WTC11 (cell line): Measurements from ENCODE around the gene TRIM29. TPM values are rescaled to one million over a fixed set of nuclear protein-coding genes. Genes with fewer than 3 reads are reported as not detected.

Source experiments
- ATAC-seq: fragments of 200-7000 bp; cut with Tn5 transposase; 2 replicates; pipeline ENCODE4 v1.10.0; 2021; ENCODE audit warnings: mild to moderate bottlenecking, moderate library complexity
- CTCF ChIA-PET: fragments of 300-600 bp; sonication (Branson Sonifier 250); formaldehyde crosslinking; loops from one replicate; lab custom pipeline; 2021; ENCODE audit warnings: antibody characterized with exemption; lab: Charles Lee
- POLR2A ChIA-PET: fragments of 350-600 bp; sonication (Branson Sonifier 250); formaldehyde crosslinking; loops from one replicate; lab custom pipeline; 2021; ENCODE audit warnings: antibody characterized with exemption; lab: Charles Lee
- DNase-seq: peaks from one replicate; pipeline ENCODE4 v3.0.0; 2021; ENCODE audit warnings: low spot score
- H3K27ac Mint-ChIP-seq: 2 replicates; pipeline ENCODE4 v1.8.0; 2021; ENCODE audit warnings: mixed read lengths
- H3K27me3 Mint-ChIP-seq: 2 replicates; pipeline ENCODE4 v1.8.0; 2021; ENCODE audit warnings: low read depth, mild to moderate bottlenecking, moderate library complexity, mixed read lengths
- H3K36me3 Mint-ChIP-seq: 2 replicates; pipeline ENCODE4 v1.8.0; 2021; ENCODE audit warnings: mixed read lengths
- H3K4me1 Mint-ChIP-seq: 2 replicates; pipeline ENCODE4 v1.8.0; 2022; ENCODE audit warnings: mixed read lengths
- H3K4me3 Mint-ChIP-seq: 2 replicates; pipeline ENCODE4 v1.8.0; 2021; ENCODE audit warnings: mild to moderate bottlenecking, moderate library complexity, mixed read lengths
- H3K9me3 Mint-ChIP-seq: 2 replicates; pipeline ENCODE4 v1.8.0; 2021; ENCODE audit warnings: mixed read lengths
- ATF2 ChIP-seq: sonication (generic); formaldehyde crosslinking; IDR thresholded peaks from 2 replicates; pipeline ENCODE4 v1.8.1; 2022; ENCODE audit warnings: low read depth, missing genetic modification reagents, borderline replicate concordance
- ATF6 ChIP-seq: sonication (generic); formaldehyde crosslinking; IDR thresholded peaks from 2 replicates; pipeline ENCODE4 v1.8.1; 2023; ENCODE audit warnings: mild to moderate bottlenecking, missing genetic modification reagents
- EMX1 ChIP-seq: fragments of 250-450 bp; sonication (Bioruptor Pico); IDR thresholded peaks from 2 replicates; pipeline ENCODE4 v1.8.0; 2021; ENCODE audit warnings: mild to moderate bottlenecking
- ETV6 ChIP-seq: sonication (generic); formaldehyde crosslinking; IDR thresholded peaks from 2 replicates; pipeline ENCODE4 v1.8.1; 2022; ENCODE audit warnings: mild to moderate bottlenecking, missing genetic modification reagents
- FOXJ3 ChIP-seq: sonication (generic); formaldehyde crosslinking; IDR thresholded peaks from 2 replicates; pipeline ENCODE4 v1.9.0; 2021; ENCODE audit warnings: missing genetic modification reagents, mild to moderate bottlenecking, borderline replicate concordance
- JUN ChIP-seq: sonication (generic); formaldehyde crosslinking; IDR thresholded peaks from 2 replicates; pipeline ENCODE4 v1.8.0; 2023; ENCODE audit warnings: mild to moderate bottlenecking, missing genetic modification reagents
- MAX ChIP-seq: sonication (generic); formaldehyde crosslinking; IDR thresholded peaks from 2 replicates; pipeline ENCODE4 v1.8.0; 2022; ENCODE audit warnings: mild to moderate bottlenecking, missing genetic modification reagents
- MXD4 ChIP-seq: fragments of 250-450 bp; sonication (Bioruptor Pico); IDR thresholded peaks from 2 replicates; pipeline ENCODE4 v1.8.0; 2021; ENCODE audit warnings: mild to moderate bottlenecking, moderate library complexity, borderline replicate concordance
- NFE2L1 ChIP-seq: sonication (generic); formaldehyde crosslinking; IDR thresholded peaks from 2 replicates; pipeline ENCODE4 v1.8.1; 2023; ENCODE audit warnings: missing genetic modification reagents
- NR1H2 ChIP-seq: sonication (generic); formaldehyde crosslinking; IDR thresholded peaks from 2 replicates; pipeline ENCODE4 v1.9.0; 2021; ENCODE audit warnings: mild to moderate bottlenecking, moderate library complexity, missing genetic modification reagents
- USF1 ChIP-seq: sonication (generic); formaldehyde crosslinking; IDR thresholded peaks from 2 replicates; pipeline ENCODE4 v1.8.0; 2022; ENCODE audit warnings: mild to moderate bottlenecking, missing genetic modification reagents
- ZNF138 ChIP-seq: sonication (generic); formaldehyde crosslinking; conservative IDR thresholded peaks from 2 replicates; pipeline ENCODE4 v1.8.1; 2022; ENCODE audit warnings: mild to moderate bottlenecking, moderate library complexity, missing genetic modification reagents
- ZNF396 ChIP-seq: fragments of 250-450 bp; sonication (Bioruptor Pico); IDR thresholded peaks from 2 replicates; pipeline ENCODE4 v1.8.0; 2021; ENCODE audit warnings: mild to moderate bottlenecking, moderate library complexity, borderline replicate concordance
- ZNF416 ChIP-seq: fragments of 250-450 bp; sonication (Bioruptor Pico); IDR thresholded peaks from 2 replicates; pipeline ENCODE4 v1.9.0; 2021; ENCODE audit warnings: mild to moderate bottlenecking, inconsistent platforms
- total RNA-seq: library from RNA; stranded (reverse); gene quantifications from 3 replicates; pipeline ENCODE4 v1.2.3, GENCODE V29; 2021
- TF ChIP-seq, protein P1 (sequence below): sonication (generic); formaldehyde crosslinking; IDR thresholded peaks from 2 replicates; pipeline ENCODE4 v1.8.1; 2023; ENCODE audit warnings: mild to moderate bottlenecking, missing genetic modification reagents, moderate library complexity
- TF ChIP-seq, protein P2 (sequence below): sonication (generic); formaldehyde crosslinking; IDR thresholded peaks from 2 replicates; pipeline ENCODE4 v1.8.0; 2023; ENCODE audit warnings: missing genetic modification reagents, mild to moderate bottlenecking, borderline replicate concordance
- TF ChIP-seq, protein P3 (sequence below): sonication (generic); formaldehyde crosslinking; IDR thresholded peaks from 2 replicates; pipeline ENCODE4 v1.8.0; 2022; ENCODE audit warnings: mild to moderate bottlenecking, missing genetic modification reagents

TRIM29 gene
- total RNA-seq, 1 experiment from 2014 or later = 0.11 TPM

DNA sequence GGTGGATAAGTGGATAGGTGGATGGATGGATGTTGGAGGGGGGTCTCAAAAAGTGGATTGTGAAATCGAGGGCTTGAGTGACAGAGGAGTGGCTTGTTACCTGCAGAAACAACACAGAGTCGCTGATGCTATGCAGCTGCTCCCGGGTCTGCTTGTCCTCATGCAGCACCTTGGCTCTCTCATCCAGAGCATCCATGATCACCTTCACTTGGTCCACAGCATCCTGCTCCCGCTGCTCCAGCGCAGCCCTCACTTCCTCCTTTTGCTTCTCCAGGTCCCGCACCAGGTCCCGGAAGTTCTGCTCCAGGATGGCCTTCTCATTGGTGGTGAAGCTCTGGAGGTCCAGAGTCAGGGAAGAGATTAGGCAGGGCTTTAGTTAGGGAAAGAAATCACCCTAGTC lies 10.7 kb downstream of the TRIM29 start:
- TF ChIP-seq, protein P1, sequence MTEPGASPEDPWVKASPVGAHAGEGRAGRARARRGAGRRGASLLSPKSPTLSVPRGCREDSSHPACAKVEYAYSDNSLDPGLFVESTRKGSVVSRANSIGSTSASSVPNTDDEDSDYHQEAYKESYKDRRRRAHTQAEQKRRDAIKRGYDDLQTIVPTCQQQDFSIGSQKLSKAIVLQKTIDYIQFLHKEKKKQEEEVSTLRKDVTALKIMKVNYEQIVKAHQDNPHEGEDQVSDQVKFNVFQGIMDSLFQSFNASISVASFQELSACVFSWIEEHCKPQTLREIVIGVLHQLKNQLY (CRISPR knock-in tag) = no peak
- no peak for TF ChIP-seq ETV6 (CRISPR knock-in tag)
- no peak overlapping the region for H3K4me3 Mint-ChIP-seq
- ATAC-seq = no peak
- DNase-seq = no peak
- no peaks in the 10 kb centered on the region for H3K9me3 Mint-ChIP-seq
- H3K4me1 Mint-ChIP-seq = peaks cover 5% of the 10 kb centered on the region; the same call in 1 of the 2 replicates
- ChIA-PET CTCF (no interaction called here), POLR2A (interaction anchor here (0.6 kb wide), 1 partner anchor 1137 kb away, joined by 4 read pairs; no protein-coding TSS in a partner anchor)
- H3K27ac Mint-ChIP-seq = no peak overlapping the region
- H3K27me3 Mint-ChIP-seq = peaks cover 6% of the 10 kb centered on the region
- no peaks in the 10 kb centered on the region for H3K36me3 Mint-ChIP-seq

DNA sequence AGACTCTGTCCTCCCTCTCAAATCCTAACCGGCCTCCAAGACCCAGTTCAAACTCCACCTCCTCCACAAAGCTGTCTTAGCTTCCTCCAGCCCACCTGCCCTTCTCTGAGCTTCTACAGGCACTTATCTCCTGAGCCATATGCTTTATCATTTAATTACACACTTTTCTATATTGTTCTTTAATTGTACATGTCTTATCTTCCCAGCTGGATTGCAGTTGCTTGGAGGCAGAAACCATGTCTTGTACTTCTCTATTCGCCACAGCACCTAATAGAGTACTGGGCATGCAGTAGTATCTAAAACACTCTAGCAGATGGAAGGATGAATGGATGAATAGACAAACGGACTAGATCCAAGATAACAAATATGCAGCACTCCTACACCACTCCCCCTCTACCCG lies 11.3 kb downstream of the TRIM29 start:
- POLR2A ChIA-PET = no interaction called here
- Mint-ChIP-seq H3K9me3 (no peaks in the 10 kb centered on the region), H3K36me3 (no peaks in the 10 kb centered on the region), H3K4me3 (no peak overlapping the region), H3K4me1 (peaks cover 5% of the 10 kb centered on the region; the same call in 1 of the 2 replicates), H3K27ac (no peak overlapping the region), H3K27me3 (peaks cover 6% of the 10 kb centered on the region)
- CTCF ChIA-PET = no interaction called here
- DNase-seq (no peak), ATAC-seq (no peak)
- TF ChIP-seq JUN (CRISPR knock-in tag) = no peak
- TF ChIP-seq, protein P2, sequence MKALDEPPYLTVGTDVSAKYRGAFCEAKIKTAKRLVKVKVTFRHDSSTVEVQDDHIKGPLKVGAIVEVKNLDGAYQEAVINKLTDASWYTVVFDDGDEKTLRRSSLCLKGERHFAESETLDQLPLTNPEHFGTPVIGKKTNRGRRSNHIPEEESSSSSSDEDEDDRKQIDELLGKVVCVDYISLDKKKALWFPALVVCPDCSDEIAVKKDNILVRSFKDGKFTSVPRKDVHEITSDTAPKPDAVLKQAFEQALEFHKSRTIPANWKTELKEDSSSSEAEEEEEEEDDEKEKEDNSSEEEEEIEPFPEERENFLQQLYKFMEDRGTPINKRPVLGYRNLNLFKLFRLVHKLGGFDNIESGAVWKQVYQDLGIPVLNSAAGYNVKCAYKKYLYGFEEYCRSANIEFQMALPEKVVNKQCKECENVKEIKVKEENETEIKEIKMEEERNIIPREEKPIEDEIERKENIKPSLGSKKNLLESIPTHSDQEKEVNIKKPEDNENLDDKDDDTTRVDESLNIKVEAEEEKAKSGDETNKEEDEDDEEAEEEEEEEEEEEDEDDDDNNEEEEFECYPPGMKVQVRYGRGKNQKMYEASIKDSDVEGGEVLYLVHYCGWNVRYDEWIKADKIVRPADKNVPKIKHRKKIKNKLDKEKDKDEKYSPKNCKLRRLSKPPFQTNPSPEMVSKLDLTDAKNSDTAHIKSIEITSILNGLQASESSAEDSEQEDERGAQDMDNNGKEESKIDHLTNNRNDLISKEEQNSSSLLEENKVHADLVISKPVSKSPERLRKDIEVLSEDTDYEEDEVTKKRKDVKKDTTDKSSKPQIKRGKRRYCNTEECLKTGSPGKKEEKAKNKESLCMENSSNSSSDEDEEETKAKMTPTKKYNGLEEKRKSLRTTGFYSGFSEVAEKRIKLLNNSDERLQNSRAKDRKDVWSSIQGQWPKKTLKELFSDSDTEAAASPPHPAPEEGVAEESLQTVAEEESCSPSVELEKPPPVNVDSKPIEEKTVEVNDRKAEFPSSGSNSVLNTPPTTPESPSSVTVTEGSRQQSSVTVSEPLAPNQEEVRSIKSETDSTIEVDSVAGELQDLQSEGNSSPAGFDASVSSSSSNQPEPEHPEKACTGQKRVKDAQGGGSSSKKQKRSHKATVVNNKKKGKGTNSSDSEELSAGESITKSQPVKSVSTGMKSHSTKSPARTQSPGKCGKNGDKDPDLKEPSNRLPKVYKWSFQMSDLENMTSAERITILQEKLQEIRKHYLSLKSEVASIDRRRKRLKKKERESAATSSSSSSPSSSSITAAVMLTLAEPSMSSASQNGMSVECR (CRISPR knock-in tag) = no peak
- TF ChIP-seq FOXJ3 (CRISPR knock-in tag) = no peak
- no peak for TF ChIP-seq MXD4 (CRISPR knock-in tag)
- TF ChIP-seq ZNF396 (CRISPR knock-in tag) = no peak
- no peak for TF ChIP-seq MAX (CRISPR knock-in tag)

DNA sequence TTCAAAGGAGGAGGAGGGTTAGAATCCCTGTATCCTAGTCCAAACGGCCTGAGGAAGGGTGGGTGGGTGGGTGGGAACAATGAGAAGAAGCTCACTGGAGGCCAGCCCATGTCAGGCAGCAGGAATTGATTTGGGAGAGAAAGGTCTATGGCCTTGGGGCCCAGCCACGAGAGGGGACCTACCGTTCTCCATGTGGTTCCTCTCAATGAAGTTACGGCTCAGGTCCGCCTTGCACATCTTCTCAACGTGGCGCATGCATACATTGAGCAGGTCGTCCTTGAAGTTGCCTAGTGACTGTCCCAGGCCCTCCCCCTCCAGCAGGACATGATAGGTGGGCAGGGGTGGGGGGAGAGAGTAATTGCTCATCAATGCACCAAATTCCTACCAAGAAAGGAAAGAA lies 12.4 kb downstream of the TRIM29 start:
- no peak for ATAC-seq
- no peak for DNase-seq
- CTCF ChIA-PET = no interaction called here
- no peak for TF ChIP-seq EMX1 (CRISPR knock-in tag)
- TF ChIP-seq, all 79 proteins: peak for 0
- Mint-ChIP-seq H3K36me3 (no peaks in the 10 kb centered on the region), H3K4me1 (peaks cover 11% of the 10 kb centered on the region; the same call in 1 of the 2 replicates), H3K9me3 (peaks cover 6% of the 10 kb centered on the region; the same call in 1 of the 2 replicates), H3K4me3 (no peak overlapping the region), H3K27me3 (peaks cover 6% of the 10 kb centered on the region), H3K27ac (no peak overlapping the region)
- POLR2A ChIA-PET = no interaction called here

DNA sequence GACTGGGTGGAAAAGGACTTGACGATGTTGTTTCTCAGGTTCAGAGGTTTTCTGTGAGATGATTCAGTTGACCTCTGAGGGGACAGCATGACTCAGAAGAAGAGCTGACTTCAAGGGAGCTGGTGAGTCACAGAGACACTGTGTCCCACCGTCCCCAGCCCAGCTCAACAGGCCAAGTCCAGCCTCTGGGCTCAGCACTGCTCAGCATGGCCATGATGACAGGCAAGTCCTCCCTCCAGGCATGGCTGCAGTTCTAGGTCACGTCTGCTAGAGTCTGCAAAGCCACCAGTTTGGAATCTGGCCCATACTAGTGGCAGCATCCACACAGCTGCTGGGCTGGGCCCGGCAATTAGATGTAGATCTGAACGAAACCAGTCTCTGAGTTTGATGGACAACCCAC lies 12.9 kb downstream of the TRIM29 start:
- no peak for ATAC-seq

More for the DNA sequence above, 12.9 kb downstream of the TRIM29 start:
- peaks cover 6% of the 10 kb centered on the region; the same call in 1 of the 2 replicates for H3K9me3 Mint-ChIP-seq
- DNase-seq = no peak
- no peaks in the 10 kb centered on the region for H3K36me3 Mint-ChIP-seq
- H3K27ac Mint-ChIP-seq = no peak overlapping the region
- POLR2A ChIA-PET = no interaction called here
- H3K4me1 Mint-ChIP-seq = peaks cover 11% of the 10 kb centered on the region; the same call in 1 of the 2 replicates
- CTCF ChIA-PET = no interaction called here
- no peak overlapping the region for H3K4me3 Mint-ChIP-seq
- H3K27me3 Mint-ChIP-seq = peaks cover 6% of the 10 kb centered on the region
- TF ChIP-seq USF1 (CRISPR knock-in tag) = no peak
- no peak for TF ChIP-seq NFE2L1
- no peak for TF ChIP-seq ATF2 (CRISPR knock-in tag)
- TF ChIP-seq JUN (CRISPR knock-in tag) = no peak
- no peak for TF ChIP-seq ZNF138
- no peak for TF ChIP-seq ATF6
- no peak for TF ChIP-seq ZNF416 (CRISPR knock-in tag)
- no peak for TF ChIP-seq NR1H2
- TF ChIP-seq, protein P3, sequence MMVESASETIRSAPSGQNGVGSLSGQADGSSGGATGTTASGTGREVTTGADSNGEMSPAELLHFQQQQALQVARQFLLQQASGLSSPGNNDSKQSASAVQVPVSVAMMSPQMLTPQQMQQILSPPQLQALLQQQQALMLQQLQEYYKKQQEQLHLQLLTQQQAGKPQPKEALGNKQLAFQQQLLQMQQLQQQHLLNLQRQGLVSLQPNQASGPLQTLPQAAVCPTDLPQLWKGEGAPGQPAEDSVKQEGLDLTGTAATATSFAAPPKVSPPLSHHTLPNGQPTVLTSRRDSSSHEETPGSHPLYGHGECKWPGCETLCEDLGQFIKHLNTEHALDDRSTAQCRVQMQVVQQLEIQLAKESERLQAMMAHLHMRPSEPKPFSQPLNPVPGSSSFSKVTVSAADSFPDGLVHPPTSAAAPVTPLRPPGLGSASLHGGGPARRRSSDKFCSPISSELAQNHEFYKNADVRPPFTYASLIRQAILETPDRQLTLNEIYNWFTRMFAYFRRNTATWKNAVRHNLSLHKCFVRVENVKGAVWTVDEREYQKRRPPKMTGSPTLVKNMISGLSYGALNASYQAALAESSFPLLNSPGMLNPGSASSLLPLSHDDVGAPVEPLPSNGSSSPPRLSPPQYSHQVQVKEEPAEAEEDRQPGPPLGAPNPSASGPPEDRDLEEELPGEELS (CRISPR knock-in tag) = no peak
